Loucy (cell line): Measurements from ENCODE around the gene CHL1.

Source experiments
- EZH2phosphoT487 ChIP-seq: fragments of 200-600 bp; IDR thresholded peaks from 2 replicates; pipeline ENCODE4 v1.6.1; 2018; ENCODE audit warnings: antibody characterized with exemption, mild to moderate bottlenecking, moderate library complexity, borderline replicate concordance
- TF ChIP-seq, protein P1 (sequence below): fragments of 200-600 bp; sonication (generic); conservative IDR thresholded peaks from 2 replicates; pipeline ENCODE4 v1.5.1; 2014; ENCODE audit warnings: mild to moderate bottlenecking, antibody characterized with exemption, low read length

DNA sequence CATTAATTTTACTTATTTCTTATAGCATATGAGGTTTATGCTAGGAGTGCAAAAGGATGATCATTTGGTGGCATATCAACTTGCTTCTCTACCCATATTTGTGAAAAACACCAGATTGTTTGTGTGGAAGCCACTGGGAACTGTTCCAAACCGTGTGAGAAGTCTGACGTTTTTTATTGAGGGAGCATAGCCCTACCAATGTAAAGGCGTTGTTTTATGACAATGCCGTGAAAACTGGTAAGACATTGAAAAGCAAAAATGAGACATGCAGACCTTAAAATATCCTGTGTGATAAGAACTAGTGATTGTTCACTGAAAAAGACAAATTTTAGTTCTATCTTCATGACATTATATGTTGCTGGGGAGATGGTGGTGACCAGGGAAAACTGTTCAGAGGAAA, 87.8 kb downstream of the CHL1 start:
- TF ChIP-seq, protein P1, sequence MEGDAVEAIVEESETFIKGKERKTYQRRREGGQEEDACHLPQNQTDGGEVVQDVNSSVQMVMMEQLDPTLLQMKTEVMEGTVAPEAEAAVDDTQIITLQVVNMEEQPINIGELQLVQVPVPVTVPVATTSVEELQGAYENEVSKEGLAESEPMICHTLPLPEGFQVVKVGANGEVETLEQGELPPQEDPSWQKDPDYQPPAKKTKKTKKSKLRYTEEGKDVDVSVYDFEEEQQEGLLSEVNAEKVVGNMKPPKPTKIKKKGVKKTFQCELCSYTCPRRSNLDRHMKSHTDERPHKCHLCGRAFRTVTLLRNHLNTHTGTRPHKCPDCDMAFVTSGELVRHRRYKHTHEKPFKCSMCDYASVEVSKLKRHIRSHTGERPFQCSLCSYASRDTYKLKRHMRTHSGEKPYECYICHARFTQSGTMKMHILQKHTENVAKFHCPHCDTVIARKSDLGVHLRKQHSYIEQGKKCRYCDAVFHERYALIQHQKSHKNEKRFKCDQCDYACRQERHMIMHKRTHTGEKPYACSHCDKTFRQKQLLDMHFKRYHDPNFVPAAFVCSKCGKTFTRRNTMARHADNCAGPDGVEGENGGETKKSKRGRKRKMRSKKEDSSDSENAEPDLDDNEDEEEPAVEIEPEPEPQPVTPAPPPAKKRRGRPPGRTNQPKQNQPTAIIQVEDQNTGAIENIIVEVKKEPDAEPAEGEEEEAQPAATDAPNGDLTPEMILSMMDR: no peak
- no peak for TF ChIP-seq EZH2phosphoT487
